Activated CD4-positive, alpha-beta memory T cell treated with anti-CD3 and anti-CD28 coated beads, Interleukin-2, amount 10 ng/mL, durations not matched to agents 7 days and 5 days (primary cell): Measurements from ENCODE around the gene PARD6A. TPM values are rescaled to one million over a fixed set of nuclear protein-coding genes. Genes with fewer than 3 reads are reported as not detected.

Source experiments
- CTCF ChIA-PET: fragments of 350-600 bp; sonication (Branson Sonifier 250); formaldehyde crosslinking; loops from one replicate; lab custom pipeline; 2021; ENCODE audit warnings: antibody characterized with exemption, inconsistent platforms; lab: Charles Lee
- POLR2A ChIA-PET: fragments of 350-600 bp; sonication (Branson Sonifier 250); formaldehyde crosslinking; loops from one replicate; lab custom pipeline; 2021; ENCODE audit warnings: antibody characterized with exemption; lab: Charles Lee
- DNase-seq: peaks from one replicate; pipeline ENCODE4 v3.0.0-alpha.2; 2020
- H3K27ac Mint-ChIP-seq: one replicate; pipeline ENCODE4 v1.8.0; 2021; ENCODE audit warnings: mild to moderate bottlenecking, mixed read lengths
- H3K27me3 Mint-ChIP-seq: one replicate; pipeline ENCODE4 v1.8.0; 2021; ENCODE audit warnings: mixed read lengths
- H3K36me3 Mint-ChIP-seq: one replicate; pipeline ENCODE4 v1.8.0; 2021; ENCODE audit warnings: low read depth, mixed read lengths
- H3K4me1 Mint-ChIP-seq: one replicate; pipeline ENCODE4 v1.8.0; 2021; ENCODE audit warnings: mixed read lengths
- H3K4me3 Mint-ChIP-seq: one replicate; pipeline ENCODE4 v1.8.0; 2021; ENCODE audit warnings: mild to moderate bottlenecking, mixed read lengths
- H3K9me3 Mint-ChIP-seq: one replicate; pipeline ENCODE4 v1.8.0; 2021; ENCODE audit warnings: mixed read lengths
- total RNA-seq, 2 experiments: library from RNA; stranded (reverse); gene quantifications; one replicate each; pipeline ENCODE4 v1.2.3, GENCODE V29; 2021

PARD6A gene
- total RNA-seq, 2 experiments from 2014 or later: 12.2 to 14.0 TPM

DNA sequence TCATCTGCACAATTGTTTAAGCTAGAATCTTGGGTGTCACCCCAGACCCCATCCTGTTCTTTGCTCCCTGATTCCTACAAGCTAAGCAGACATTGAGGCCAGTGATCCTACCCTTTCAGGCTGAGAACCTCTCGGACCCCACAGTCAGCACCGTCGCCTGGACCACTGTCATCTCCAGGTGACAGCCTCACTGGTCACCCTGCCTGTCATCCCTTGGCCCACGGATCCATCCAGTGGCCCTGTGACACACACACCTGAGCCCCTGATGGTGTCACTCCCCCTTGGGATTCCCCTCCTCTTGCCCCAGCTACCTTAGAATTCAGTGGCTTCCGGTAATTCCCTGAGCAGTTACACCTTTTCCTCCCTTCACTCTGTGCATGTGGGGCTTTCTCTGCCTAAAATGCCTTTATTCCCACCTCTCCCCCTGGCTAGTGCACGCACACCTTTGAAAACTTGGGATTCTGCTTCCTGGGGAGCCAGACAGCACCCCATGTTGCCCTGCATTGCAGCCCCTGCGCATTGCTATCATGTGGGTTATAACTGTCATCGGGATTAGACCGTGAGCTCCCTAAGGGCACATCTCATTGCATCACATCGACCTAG lies 8.8 kb downstream of the PARD6A start:
- ChIA-PET CTCF (interaction anchor here (0.8 to 16.7 kb wide), 11 partner anchors 9 to 148 kb away, joined by 3 to 179 read pairs (median 4); partner anchors contain the start of genes ACD, CTCF, RANBP10 and TSNAXIP1), POLR2A (interaction anchor here (0.7 to 3.5 kb wide), 3 partner anchors 9 to 149 kb away, joined by 3 to 12 read pairs (median 4); partner anchors contain the start of gene ACD)
- Mint-ChIP-seq H3K4me3 (no peak overlapping the region), H3K4me1 (peaks cover 27% of the 10 kb centered on the region), H3K36me3 (no peaks in the 10 kb centered on the region), H3K27ac (peak overlapping the region; percentile 36), H3K9me3 (no peaks in the 10 kb centered on the region), H3K27me3 (no peaks in the 10 kb centered on the region)
- no peak for DNase-seq

DNA sequence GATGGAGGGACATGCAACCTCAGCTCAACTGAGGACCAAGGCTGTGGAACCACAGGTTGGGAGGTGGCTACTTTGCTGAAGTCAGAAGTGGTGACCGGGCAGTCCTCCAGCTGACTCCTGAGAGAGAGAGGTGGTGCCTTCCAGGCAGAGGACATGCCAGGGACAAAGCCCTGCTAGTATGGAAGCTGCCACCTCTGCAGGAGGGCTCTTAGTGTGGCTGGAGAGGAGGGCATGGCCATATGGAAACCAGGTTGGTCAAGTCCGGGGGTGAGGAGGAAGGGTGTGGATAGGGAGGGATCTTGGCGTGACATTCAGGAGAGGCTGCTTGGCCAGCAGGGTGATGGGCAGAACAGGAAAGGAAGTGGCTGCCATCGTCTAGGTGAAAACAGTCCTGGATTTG lies 11.5 kb downstream of the PARD6A start:
- no peak for DNase-seq
- ChIA-PET CTCF (interaction anchor here (0.6 to 16.7 kb wide), 27 partner anchors 9 to 368 kb away, joined by 3 to 179 read pairs (median 5); partner anchors contain the start of genes ATP6V0D1, CARMIL2, GFOD2 and RANBP10), POLR2A (interaction anchor here (1.0 to 1.5 kb wide), 4 partner anchors 12 to 134 kb away, joined by 3 to 6 read pairs (median 4); partner anchors contain the start of genes ACD, GFOD2, RANBP10 and TSNAXIP1)
- Mint-ChIP-seq H3K27ac (no peak overlapping the region), H3K36me3 (no peaks in the 10 kb centered on the region), H3K4me3 (no peak overlapping the region), H3K9me3 (no peaks in the 10 kb centered on the region), H3K27me3 (no peaks in the 10 kb centered on the region), H3K4me1 (peaks cover 12% of the 10 kb centered on the region)

DNA sequence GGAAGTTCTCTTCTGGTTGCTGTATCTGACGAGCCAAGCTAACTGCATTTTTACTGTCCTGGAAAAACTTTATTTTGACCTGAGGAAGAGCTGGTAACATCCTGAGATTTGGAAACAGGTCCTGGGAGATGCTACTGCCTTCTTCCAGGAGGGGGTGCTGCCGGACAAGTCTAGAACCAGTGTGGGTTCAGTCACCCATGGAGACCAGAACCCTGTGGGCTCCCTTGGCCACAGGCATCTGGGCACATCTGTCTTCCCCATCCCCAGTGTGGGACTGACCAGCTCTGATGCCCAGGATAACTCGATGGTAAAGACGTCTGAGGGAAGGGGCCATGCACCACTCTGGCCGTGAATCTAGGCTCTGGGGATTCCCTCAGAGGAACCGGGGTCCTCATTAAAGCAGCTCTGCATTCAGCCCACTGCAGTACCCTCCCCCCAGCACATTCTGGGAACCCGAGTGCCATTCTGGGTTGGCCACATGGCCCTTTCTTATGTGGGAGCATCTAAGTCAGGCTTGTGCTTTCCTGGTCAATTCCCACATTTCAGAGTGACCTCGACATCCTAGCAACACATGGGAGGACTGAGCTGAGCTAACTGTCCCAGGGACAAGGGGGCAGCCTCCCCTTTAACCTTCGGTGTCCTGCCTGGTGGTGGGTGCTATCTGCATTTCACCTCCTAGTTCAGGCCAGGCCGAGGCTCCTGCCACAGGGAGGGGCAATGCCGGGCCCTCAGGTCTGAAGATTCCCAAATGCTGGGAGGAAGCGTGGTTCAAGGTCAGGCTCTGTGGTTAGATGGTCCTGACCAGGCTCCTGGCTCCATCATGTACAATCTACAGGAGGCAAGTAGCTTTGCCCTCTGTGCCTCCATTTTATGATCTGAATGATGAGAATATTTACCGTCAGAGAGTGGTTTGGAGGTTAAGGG lies 12.2 kb downstream of the PARD6A start:
- no peaks in the 10 kb centered on the region for H3K36me3 Mint-ChIP-seq
- POLR2A ChIA-PET: interaction anchor here (1.0 to 1.5 kb wide), 4 partner anchors 12 to 134 kb away, joined by 3 to 6 read pairs (median 4); partner anchors contain the start of genes ACD, GFOD2, RANBP10 and TSNAXIP1
- no peak overlapping the region for H3K27ac Mint-ChIP-seq
- peak; percentile 72 for DNase-seq
- H3K9me3 Mint-ChIP-seq: no peaks in the 10 kb centered on the region
- H3K4me3 Mint-ChIP-seq: no peak overlapping the region
- CTCF ChIA-PET: interaction anchor here (0.6 to 16.7 kb wide), 28 partner anchors 9 to 367 kb away, joined by 3 to 179 read pairs (median 4); partner anchors contain the start of genes ATP6V0D1, CARMIL2, GFOD2 and RANBP10
- H3K4me1 Mint-ChIP-seq: peaks cover 5% of the 10 kb centered on the region
- no peaks in the 10 kb centered on the region for H3K27me3 Mint-ChIP-seq

DNA sequence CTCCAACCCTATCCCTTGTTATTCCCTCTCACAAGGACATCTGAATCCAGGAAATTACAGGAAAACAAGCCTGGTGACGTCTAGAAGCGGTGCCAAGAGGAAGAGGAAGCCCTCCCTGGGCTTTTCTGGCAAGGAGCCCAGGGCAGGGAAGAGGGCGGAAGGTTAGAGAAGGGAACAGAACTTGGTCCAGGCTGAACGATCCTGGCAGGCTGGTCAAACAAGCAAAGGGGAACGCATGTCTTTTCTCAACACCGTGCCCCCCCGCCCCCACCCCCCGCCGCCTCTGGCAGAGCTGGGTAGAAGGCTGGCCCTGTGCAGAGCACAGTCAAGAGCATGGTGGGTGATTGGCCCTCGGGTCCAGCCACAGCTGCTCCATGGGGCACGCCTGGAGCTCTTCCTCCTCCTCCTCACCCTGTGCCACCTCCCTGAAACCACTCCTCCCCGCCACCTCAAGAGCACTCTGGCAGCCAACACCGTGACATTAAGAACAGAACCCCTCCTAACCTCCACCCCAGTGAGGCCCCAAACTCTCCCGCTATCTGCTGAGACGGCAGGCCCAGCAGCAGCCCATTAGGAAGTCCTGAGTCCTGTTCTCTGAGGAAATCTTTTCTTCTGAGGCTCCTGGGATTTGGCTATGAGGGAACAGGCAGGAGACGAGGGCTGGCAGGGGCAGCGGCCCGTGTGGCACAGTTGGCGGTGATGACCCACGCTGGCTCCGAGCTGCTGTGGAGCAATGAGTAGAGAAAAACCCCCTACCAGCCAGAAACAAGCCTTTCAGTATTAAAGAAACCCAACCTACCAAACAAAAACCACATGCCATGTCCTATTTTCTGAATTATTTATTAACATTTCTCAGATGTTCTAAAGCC lies 13.2 kb downstream of the PARD6A start:
- H3K27ac Mint-ChIP-seq: no peak overlapping the region
- H3K27me3 Mint-ChIP-seq: no peaks in the 10 kb centered on the region
- no peak overlapping the region for H3K4me3 Mint-ChIP-seq
- DNase-seq: no peak
- peaks cover 4% of the 10 kb centered on the region for H3K4me1 Mint-ChIP-seq
- POLR2A ChIA-PET: interaction anchor here (0.7 to 1.5 kb wide), 4 partner anchors 9 to 133 kb away, joined by 3 to 6 read pairs (median 3); partner anchors contain the start of genes GFOD2, RANBP10 and TSNAXIP1
- no peaks in the 10 kb centered on the region for H3K36me3 Mint-ChIP-seq
- no peaks in the 10 kb centered on the region for H3K9me3 Mint-ChIP-seq
- CTCF ChIA-PET: interaction anchor here (0.9 to 16.7 kb wide), 9 partner anchors 8 to 200 kb away, joined by 3 to 179 read pairs (median 6); partner anchors contain the start of gene GFOD2

DNA sequence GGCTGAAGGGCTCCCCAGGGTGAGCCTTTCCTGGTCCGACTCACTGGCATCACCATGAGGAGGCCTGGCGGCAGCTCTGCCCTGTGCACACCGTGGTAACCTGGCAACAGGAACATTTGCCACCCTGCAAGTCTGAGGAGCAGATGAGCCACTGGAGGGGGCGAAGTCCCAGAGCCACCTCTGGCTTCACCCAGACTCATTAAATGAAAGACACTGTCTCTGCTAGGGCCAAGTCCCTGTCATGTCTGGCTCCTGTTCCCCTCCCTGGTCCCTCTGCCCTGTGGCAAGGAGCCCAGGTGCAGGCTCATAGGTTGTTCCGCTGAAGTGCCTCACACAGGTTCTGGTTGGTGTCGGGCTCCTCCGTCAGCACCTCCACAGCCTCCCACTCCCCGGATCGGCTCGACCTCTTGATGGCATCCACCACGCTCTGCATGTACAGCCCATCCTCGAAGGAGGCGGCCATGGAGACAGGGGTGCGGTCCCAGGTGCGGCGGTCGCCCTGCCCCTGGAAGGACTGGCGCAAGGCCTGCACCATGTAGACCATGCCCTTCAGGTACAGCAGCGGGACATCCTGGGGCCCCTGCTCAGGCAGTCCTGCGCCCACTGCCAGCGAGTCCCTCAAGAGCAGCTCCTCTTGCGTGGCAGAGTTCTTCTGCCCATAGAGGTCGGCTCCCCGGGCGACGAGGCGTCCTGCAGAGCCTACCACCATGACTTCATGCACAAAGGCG lies 14.3 kb downstream of the PARD6A start:
- CTCF ChIA-PET: interaction anchor here (1.2 kb wide), 1 partner anchor 153 kb away, joined by 3 read pairs; no protein-coding TSS in a partner anchor
- Mint-ChIP-seq H3K4me1 (peaks cover 4% of the 10 kb centered on the region), H3K27ac (no peak overlapping the region), H3K36me3 (no peaks in the 10 kb centered on the region), H3K4me3 (no peak overlapping the region), H3K27me3 (no peaks in the 10 kb centered on the region), H3K9me3 (no peaks in the 10 kb centered on the region)
- no peak for DNase-seq
- POLR2A ChIA-PET: interaction anchor here (0.7 to 1.1 kb wide), 2 partner anchors 8 to 44 kb away, joined by 3 read pairs; partner anchors contain the start of gene GFOD2

DNA sequence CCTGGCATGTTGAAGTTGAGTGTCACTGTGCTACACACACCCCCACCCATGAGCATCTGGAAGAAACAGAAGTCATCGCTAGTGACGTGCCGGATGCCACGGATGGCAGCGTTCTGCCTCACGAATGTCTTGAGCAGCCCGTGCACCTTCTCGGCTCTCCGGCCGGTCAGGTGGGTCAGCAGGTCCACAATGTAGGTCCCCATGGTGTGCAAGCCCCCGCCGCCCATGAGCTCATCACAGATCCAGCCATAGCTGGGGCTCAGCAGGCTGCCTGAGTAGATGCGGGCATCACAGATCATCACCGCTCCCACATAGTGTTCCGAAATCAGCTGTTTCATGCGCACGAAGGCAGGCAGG lies 14.8 kb downstream of the PARD6A start:
- Mint-ChIP-seq H3K27ac (no peak overlapping the region), H3K27me3 (no peaks in the 10 kb centered on the region), H3K9me3 (no peaks in the 10 kb centered on the region), H3K36me3 (no peaks in the 10 kb centered on the region), H3K4me1 (peaks cover 4% of the 10 kb centered on the region), H3K4me3 (no peak overlapping the region)
- CTCF ChIA-PET: interaction anchor here (1.2 kb wide), 1 partner anchor 154 kb away, joined by 3 read pairs; no protein-coding TSS in a partner anchor
- POLR2A ChIA-PET: no interaction called here
- no peak for DNase-seq

DNA sequence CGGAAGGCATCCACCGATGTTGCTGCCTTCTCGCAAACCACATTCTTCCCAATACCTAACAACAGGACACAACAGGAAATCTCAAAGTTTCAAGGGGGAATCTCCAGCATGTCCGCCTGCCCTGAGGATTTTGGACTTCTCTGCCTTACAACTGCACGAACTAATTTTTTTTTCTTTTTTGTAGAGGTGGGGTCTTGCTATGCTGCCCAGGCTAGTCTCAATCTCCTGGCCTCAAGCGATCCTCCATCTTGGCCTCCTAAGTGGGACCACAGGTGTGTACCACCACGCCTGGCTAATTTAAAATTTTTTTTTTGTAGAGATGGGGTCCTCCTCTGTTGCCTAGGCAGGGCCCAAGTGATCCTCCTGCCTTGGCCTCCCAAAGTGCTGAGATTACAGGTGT lies 15.2 kb downstream of the PARD6A start:
- Mint-ChIP-seq H3K4me1 (peaks cover 4% of the 10 kb centered on the region), H3K36me3 (no peaks in the 10 kb centered on the region), H3K27me3 (no peaks in the 10 kb centered on the region), H3K27ac (no peak overlapping the region), H3K4me3 (no peak overlapping the region), H3K9me3 (no peaks in the 10 kb centered on the region)
- CTCF ChIA-PET: interaction anchor here (1.0 to 1.2 kb wide), 2 partner anchors 129 to 154 kb away, joined by 3 to 4 read pairs; no protein-coding TSS in a partner anchor
- no peak for DNase-seq
- POLR2A ChIA-PET: no interaction called here

DNA sequence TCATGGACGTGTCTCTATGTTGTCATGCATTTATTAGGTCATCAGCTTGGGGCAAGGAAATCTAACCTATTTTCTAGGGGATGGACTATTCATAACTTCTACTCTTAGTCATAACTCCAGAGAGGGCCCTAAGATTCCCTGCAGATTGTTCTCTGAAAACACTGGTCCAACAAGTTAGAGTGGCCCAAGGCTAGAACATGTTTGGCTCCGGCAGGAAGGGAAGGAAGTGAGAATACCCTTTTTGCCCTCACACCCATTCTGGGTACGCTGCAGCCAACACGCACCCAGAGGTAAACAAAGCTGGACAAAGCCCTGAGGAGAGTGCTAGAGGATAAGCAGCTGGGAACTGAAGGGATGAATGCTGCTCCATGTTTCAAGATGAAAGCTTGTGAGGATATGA lies 15.8 kb downstream of the PARD6A start:
- Mint-ChIP-seq H3K4me3 (no peak overlapping the region), H3K4me1 (peaks cover 4% of the 10 kb centered on the region), H3K36me3 (no peaks in the 10 kb centered on the region), H3K27me3 (no peaks in the 10 kb centered on the region), H3K27ac (no peak overlapping the region), H3K9me3 (no peaks in the 10 kb centered on the region)
- no peak for DNase-seq
- POLR2A ChIA-PET: no interaction called here
- CTCF ChIA-PET: interaction anchor here (0.7 to 1.0 kb wide), 2 partner anchors 129 to 155 kb away, joined by 4 to 5 read pairs; no protein-coding TSS in a partner anchor

DNA sequence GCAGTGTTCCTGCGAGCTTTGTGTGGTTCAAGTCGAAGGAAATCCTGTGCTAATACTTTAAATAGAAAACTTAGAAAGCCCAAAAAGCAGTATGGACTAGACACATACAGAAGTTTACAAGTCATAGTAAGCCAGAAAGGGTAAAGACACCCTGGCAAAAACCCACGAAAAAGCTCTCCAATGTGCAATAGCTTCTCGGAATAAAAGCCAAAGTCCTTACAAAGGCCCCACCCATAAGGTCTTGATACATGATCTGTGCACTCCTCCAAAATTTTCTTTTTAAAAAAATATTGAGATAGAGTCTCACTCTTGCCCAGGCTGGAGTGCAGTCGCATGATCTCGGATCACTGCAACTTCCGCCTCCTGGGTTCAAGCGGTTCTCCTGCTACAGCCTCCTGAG lies 16.2 kb downstream of the PARD6A start:
- no peaks in the 10 kb centered on the region for H3K36me3 Mint-ChIP-seq
- H3K27ac Mint-ChIP-seq: no peak overlapping the region
- POLR2A ChIA-PET: no interaction called here
- no peaks in the 10 kb centered on the region for H3K27me3 Mint-ChIP-seq
- H3K4me3 Mint-ChIP-seq: no peak overlapping the region
- H3K9me3 Mint-ChIP-seq: no peaks in the 10 kb centered on the region
- H3K4me1 Mint-ChIP-seq: peaks cover 4% of the 10 kb centered on the region
- DNase-seq: no peak
- CTCF ChIA-PET: interaction anchor here (0.7 to 1.0 kb wide), 2 partner anchors 130 to 156 kb away, joined by 4 to 5 read pairs; no protein-coding TSS in a partner anchor

DNA sequence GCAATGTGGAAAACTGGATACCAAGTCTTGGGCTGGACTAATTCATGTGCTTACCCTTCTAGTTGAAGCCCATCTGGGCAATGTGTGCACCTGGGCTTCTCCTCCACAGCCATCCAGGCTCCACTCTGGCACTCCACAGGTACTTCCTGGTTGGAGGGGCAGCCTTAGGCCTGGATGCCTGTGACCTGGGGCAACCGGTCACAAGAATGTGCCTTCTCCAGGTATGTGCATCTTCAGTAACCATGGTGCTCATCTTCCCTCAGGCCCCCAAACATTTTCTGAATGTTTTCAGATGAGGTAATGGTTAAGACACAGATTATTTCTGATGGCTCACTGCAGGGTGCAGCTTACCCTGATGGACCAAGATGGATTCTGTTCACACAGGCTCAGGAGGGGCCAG lies 17.0 kb downstream of the PARD6A start:
- Mint-ChIP-seq H3K9me3 (no peaks in the 10 kb centered on the region), H3K4me1 (no peaks in the 10 kb centered on the region), H3K27ac (no peak overlapping the region), H3K4me3 (no peak overlapping the region), H3K36me3 (peaks cover 5% of the 10 kb centered on the region), H3K27me3 (no peaks in the 10 kb centered on the region)
- CTCF ChIA-PET: interaction anchor here (1.3 kb wide), 1 partner anchor 139 kb away, joined by 3 read pairs; no protein-coding TSS in a partner anchor
- POLR2A ChIA-PET: no interaction called here
- no peak for DNase-seq

DNA sequence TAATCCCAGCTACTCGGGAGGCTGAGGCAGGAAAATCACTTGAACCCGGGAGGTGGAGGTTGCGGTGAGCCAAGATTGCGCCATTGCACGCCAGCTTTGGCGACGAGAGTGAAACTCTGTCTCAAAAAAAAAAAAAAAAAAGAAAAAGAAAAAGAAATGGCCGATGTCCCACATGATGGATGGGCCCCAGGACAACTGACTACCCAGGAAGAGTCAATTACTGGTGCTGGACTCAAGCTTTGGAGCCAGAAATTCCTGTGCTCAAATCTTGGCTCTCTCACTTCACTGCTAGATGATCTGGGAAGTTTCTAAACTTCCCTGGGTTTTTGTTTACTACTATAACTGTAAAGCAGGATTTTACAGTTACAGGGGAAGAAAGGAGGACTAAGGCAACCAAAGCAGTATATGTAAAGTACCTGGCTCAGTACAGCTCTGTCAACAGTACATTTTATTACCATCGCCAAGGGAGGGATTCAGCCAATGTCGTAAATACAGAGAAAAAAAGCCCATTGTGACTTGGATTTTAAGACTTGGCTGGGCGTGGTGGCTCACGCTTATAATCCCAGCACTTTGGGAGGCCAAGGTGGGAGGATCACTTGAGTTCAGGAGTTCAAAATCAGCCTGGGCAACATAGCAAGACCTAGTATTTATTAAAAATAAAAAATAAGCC lies 17.7 kb downstream of the PARD6A start:
- Mint-ChIP-seq H3K4me1 (peaks cover 2% of the 10 kb centered on the region), H3K4me3 (no peak overlapping the region), H3K27me3 (no peaks in the 10 kb centered on the region), H3K27ac (no peak overlapping the region), H3K9me3 (no peaks in the 10 kb centered on the region), H3K36me3 (peaks cover 9% of the 10 kb centered on the region)
- no peak for DNase-seq
- ChIA-PET CTCF (interaction anchor here (1.3 to 1.8 kb wide), 2 partner anchors 138 to 158 kb away, joined by 3 to 5 read pairs; no protein-coding TSS in a partner anchor), POLR2A (no interaction called here)
